HepG2 (cell line): Measurements from ENCODE around the gene ITPR1. TPM values are rescaled to one million over a fixed set of nuclear protein-coding genes. Genes with fewer than 3 reads are reported as not detected.

ENCODE experiments used
- ATAC-seq: fragments of 200-7000 bp; cut with Tn5 transposase; 3 replicates; pipeline ENCODE4 v1.9.1; 2020; ENCODE audit warnings: mild to moderate bottlenecking, moderate library complexity
- BruUV-seq: library from RNA; stranded (reverse); fragments of 400-500 nt; replicated peaks from 2 replicates; lab custom pipeline; 2021; lab: Mats Ljungman, UMichigan
- CTCF ChIA-PET: fragments of 300-600 bp; formaldehyde crosslinking; extraction: SDS; loops from one replicate; lab custom pipeline; 2021; ENCODE audit warnings: low total read pairs, inconsistent platforms, low intra/inter-chr PET ratio; lab: Yijun Ruan, JAX
- POLR2A ChIA-PET: fragments of 350-600 bp; sonication (Branson Sonifier 250); formaldehyde crosslinking; loops from one replicate; lab custom pipeline; 2020; ENCODE audit warnings: antibody characterized with exemption, inconsistent platforms; lab: Yijun Ruan, JAX
- DNase-seq: peaks from one replicate; pipeline ENCODE4 v3.0.0-alpha.2; 2015; ENCODE audit warnings: low spot score
- FAIRE-seq: peaks from 3 replicates; lab custom pipeline; 2011; peaks lifted over from hg19 to GRCh38; lab: Jason Lieb, UNC
- H2AFZ ChIP-seq: one replicate; pipeline ENCODE4 v1.6.1; 2011; ENCODE audit warnings: low read length, inconsistent platforms
- H3K27ac ChIP-seq: fragments of 300-600 bp; 3 replicates; pipeline ENCODE4 v1.8.0; 2011; ENCODE audit warnings: mixed run types, mild to moderate bottlenecking, mixed read lengths, low read length, inconsistent platforms; ENCODE audit not compliant: insufficient read depth; ENCODE audit errors: extremely low read length
- H3K27me3 ChIP-seq, 2 experiments: fragments of 200-600 bp in 1 of 2; 2 replicates in 1 of 2; 3 replicates in 1 of 2; pipeline versions ENCODE4 v1.6.0 to v1.8.0; 2011; ENCODE audit warnings: low read length in 2 of 2, mild to moderate bottlenecking in 2 of 2, moderate library complexity in 2 of 2, inconsistent platforms in 1 of 2; ENCODE audit not compliant: insufficient read depth in 2 of 2, control insufficient read depth in 1 of 2
- H3K36me3 ChIP-seq, 2 experiments: fragments of 200-600 bp in 1 of 2; replicated peaks in 1 of 2; 2 replicates in 1 of 2; 3 replicates in 1 of 2; pipeline versions ENCODE4 v1.5.1 to v1.8.0; 2011; ENCODE audit warnings: low read length in 2 of 2, inconsistent platforms in 1 of 2; ENCODE audit not compliant: insufficient read depth in 2 of 2, control insufficient read depth in 1 of 2
- H3K4me1 ChIP-seq: 2 replicates; pipeline ENCODE4 v1.5.1; 2012; ENCODE audit warnings: low read length, inconsistent platforms; ENCODE audit not compliant: insufficient read depth
- H3K4me2 ChIP-seq: 2 replicates; pipeline ENCODE4 v1.6.0; 2011; ENCODE audit warnings: low read depth, low read length, inconsistent platforms
- H3K4me3 ChIP-seq, 3 experiments: fragments of 200-600 bp in 1 of 3; sonication (generic), shearing (Covaris generic) in 1 of 3; replicated peaks in 1 of 3; 2 replicates each; pipeline ENCODE4 v1.5.1; 2011 to 2016; ENCODE audit warnings: low read length in 3 of 3, inconsistent platforms in 2 of 3, low read depth in 2 of 3, mild to moderate bottlenecking in 2 of 3, control low read depth in 1 of 3, mixed read lengths in 1 of 3; ENCODE audit not compliant: insufficient read depth in 1 of 3
- H3K79me2 ChIP-seq: one replicate; pipeline ENCODE4 v1.6.1; 2011; ENCODE audit warnings: low read length, inconsistent platforms; ENCODE audit not compliant: insufficient read depth
- H3K9ac ChIP-seq: 2 replicates; pipeline ENCODE4 v1.6.0; 2011; ENCODE audit warnings: mild to moderate bottlenecking, low read depth, low read length, inconsistent platforms; ENCODE audit not compliant: insufficient read depth
- H3K9me3 ChIP-seq: 2 replicates; pipeline ENCODE4 v1.5.1; 2012; ENCODE audit warnings: mild to moderate bottlenecking, low read length
- H4K20me1 ChIP-seq: 2 replicates; pipeline ENCODE4 v1.6.0; 2011; ENCODE audit warnings: inconsistent platforms, mild to moderate bottlenecking, low read length, moderate library complexity; ENCODE audit not compliant: insufficient read depth
- BCL3 ChIP-seq: sonication (generic); formaldehyde crosslinking; IDR thresholded peaks from 2 replicates; pipeline ENCODE4 v1.5.1; 2020; ENCODE audit warnings: mild to moderate bottlenecking, missing genetic modification reagents, moderate library complexity
- CENPX ChIP-seq: sonication (generic); formaldehyde crosslinking; IDR thresholded peaks from 2 replicates; pipeline ENCODE4 v1.9.0; 2021; ENCODE audit warnings: mild to moderate bottlenecking, missing genetic modification reagents, moderate library complexity
- FOXK2 ChIP-seq: fragments of 450-650 bp; IDR thresholded peaks from 2 replicates; pipeline ENCODE4 v1.6.1; 2016
- PREB ChIP-seq: sonication (generic); formaldehyde crosslinking; IDR thresholded peaks from 2 replicates; pipeline ENCODE4 v1.4.0; 2020; ENCODE audit warnings: missing genetic modification reagents
- U2AF2 ChIP-seq: fragments of 200-400 bp; formaldehyde crosslinking; IDR thresholded peaks from 2 replicates; pipeline ENCODE4 v1.6.1; 2017; ENCODE audit warnings: low read depth, mild to moderate bottlenecking, low read length
- ZMAT3 ChIP-seq: sonication (generic); formaldehyde crosslinking; conservative IDR thresholded peaks from 2 replicates; pipeline ENCODE4 v1.7.0; 2021; ENCODE audit warnings: missing genetic modification reagents
- ZNF205 ChIP-seq: IDR thresholded peaks from 2 replicates; pipeline ENCODE4 v1.6.1; 2018; ENCODE audit warnings: missing biosample characterization, missing genetic modification reagents
- ZNF224 ChIP-seq: sonication (generic); formaldehyde crosslinking; IDR thresholded peaks from 2 replicates; pipeline ENCODE4 v1.5.0; 2020; ENCODE audit warnings: mild to moderate bottlenecking, missing genetic modification reagents
- ZNF234 ChIP-seq: sonication (generic); formaldehyde crosslinking; conservative IDR thresholded peaks from 2 replicates; pipeline ENCODE4 v1.5.1; 2020; ENCODE audit warnings: mild to moderate bottlenecking, missing genetic modification reagents
- ZNF512 ChIP-seq: sonication (generic); formaldehyde crosslinking; IDR thresholded peaks from 2 replicates; pipeline ENCODE4 v1.4.0; 2020; ENCODE audit warnings: mild to moderate bottlenecking, missing genetic modification reagents
- ZNF543 ChIP-seq: sonication (generic); formaldehyde crosslinking; IDR thresholded peaks from 2 replicates; pipeline ENCODE4 v1.4.0; 2020; ENCODE audit warnings: mild to moderate bottlenecking, missing genetic modification reagents
- ZNF589 ChIP-seq: sonication (generic); formaldehyde crosslinking; conservative IDR thresholded peaks from 2 replicates; pipeline ENCODE4 v1.8.0; 2022; ENCODE audit warnings: mild to moderate bottlenecking, moderate library complexity, missing genetic modification reagents
- WGBS: methylation state at CpG from one replicate; pipeline ENCODE4 v1.1.6; 2017; ENCODE audit warnings: low lambda C conversion rate; 5-methylcytosine and 5-hydroxymethylcytosine counted together
- in situ Hi-C: cut with HindIII; loops from 2 replicates; pipeline ENCODE4 v1.10.0; 2017; ENCODE audit warnings: low pct_unique_long_range_greater_than_20kb; ENCODE audit not compliant: extremely low pct_ligation_motif_present
- intact Hi-C: fragments of 100-400 bp; cut with micrococcal nuclease; formaldehyde crosslinking; loops from one replicate; pipeline ENCODE4 v1.10.0; 2022; ENCODE audit not compliant: unreplicated experiment
- polyA plus RNA-seq, 8 experiments: library from polyadenylated mRNA; depleted of rRNA in 3 of 8; stranded (reverse) in 7 of 8; unstranded in 1 of 8; fragments of >200 nt; fragmentation: Illumina TruSeq in 4 of 8; extraction: Trizol in 4 of 8; gene quantifications; 2 replicates each; pipeline versions ENCODE4 v1.2.1 to v1.2.3, GENCODE V29; 2011 to 2016; ENCODE audit warnings: low read depth in 4 of 8, missing spikeins in 1 of 8, mixed read lengths in 1 of 8; ENCODE audit not compliant: insufficient read depth in 1 of 8
- total RNA-seq, 5 experiments: library from RNA; depleted of rRNA; stranded (reverse); fragments of >200 nt; fragmentation: Illumina TruSeq; extraction: Trizol; gene quantifications; 2 replicates each; pipeline ENCODE4 v1.2.3, GENCODE V29; 2016; ENCODE audit warnings: low read depth in 1 of 5
- TF ChIP-seq, protein P1 (sequence below): sonication (generic); formaldehyde crosslinking; conservative IDR thresholded peaks from 2 replicates; pipeline ENCODE4 v1.8.0; 2022; ENCODE audit warnings: low read depth, missing genetic modification reagents

ITPR1 gene
- total and polyA plus RNA-seq, 2 of the 13 experiments (the other 11 are each of a cell fraction or from before 2014, with no cell fraction given), result 10.0 to 11.4 TPM

DNA sequence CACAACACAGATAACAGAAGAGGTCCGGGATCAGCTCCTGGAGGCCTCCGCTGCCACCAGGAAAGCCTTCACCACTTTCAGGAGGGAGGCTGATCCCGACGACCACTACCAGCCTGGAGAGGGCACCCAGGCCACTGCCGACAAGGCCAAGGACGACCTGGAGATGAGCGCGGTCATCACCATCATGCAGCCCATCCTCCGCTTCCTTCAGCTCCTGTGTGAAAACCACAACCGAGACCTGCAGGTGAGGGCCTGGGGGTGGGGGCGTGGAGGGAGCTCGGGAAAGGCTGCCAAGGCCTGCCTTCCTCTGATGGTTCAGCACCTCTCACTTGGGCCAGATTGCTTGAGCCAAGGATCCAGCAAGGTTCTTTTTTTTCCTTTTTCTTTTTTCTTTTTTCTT is 275.4 kb downstream of the ITPR1 start:
- Histone ChIP-seq H3K36me3 (0 out of 5 replicates have a peak, but pooled peaks cover under 1 to 2% of the 10 kb centered on the region in 2 experiments), H3K27me3 (no peaks in the 10 kb centered on the region), H3K9me3 (peaks cover 6% of the 10 kb centered on the region; the same call in 1 of the 2 replicates), H3K4me3 (no peak overlapping the region), H2AFZ (no peak overlapping the region), H4K20me1 (no peaks in the 10 kb centered on the region), H3K9ac (no peak overlapping the region), H3K79me2 (no peaks in the 10 kb centered on the region), H3K27ac (no peak overlapping the region), H3K4me1 (no peaks in the 10 kb centered on the region), H3K4me2 (no peak overlapping the region)
- ChIA-PET CTCF (no interaction called here), POLR2A (no interaction called here)
- ATAC-seq (no peak), FAIRE-seq (no peak), DNase-seq (no peak)
- in situ Hi-C loops, result no loop called here
- 95% methylated on average over 12 of the region's 12 CpGs for WGBS
- intact Hi-C loops, result no loop called here
- no peak for TF ChIP-seq ZNF543 (CRISPR knock-in tag)
- TF ChIP-seq ZNF589 (CRISPR knock-in tag), result no peak
- no peak for TF ChIP-seq ZMAT3
- no peak for TF ChIP-seq ZNF234
- no peak for TF ChIP-seq ZNF224 (CRISPR knock-in tag)
- TF ChIP-seq, protein P1, sequence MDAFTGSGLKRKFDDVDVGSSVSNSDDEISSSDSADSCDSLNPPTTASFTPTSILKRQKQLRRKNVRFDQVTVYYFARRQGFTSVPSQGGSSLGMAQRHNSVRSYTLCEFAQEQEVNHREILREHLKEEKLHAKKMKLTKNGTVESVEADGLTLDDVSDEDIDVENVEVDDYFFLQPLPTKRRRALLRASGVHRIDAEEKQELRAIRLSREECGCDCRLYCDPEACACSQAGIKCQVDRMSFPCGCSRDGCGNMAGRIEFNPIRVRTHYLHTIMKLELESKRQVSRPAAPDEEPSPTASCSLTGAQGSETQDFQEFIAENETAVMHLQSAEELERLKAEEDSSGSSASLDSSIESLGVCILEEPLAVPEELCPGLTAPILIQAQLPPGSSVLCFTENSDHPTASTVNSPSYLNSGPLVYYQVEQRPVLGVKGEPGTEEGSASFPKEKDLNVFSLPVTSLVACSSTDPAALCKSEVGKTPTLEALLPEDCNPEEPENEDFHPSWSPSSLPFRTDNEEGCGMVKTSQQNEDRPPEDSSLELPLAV (CRISPR knock-in tag), result no peak
- no peak for TF ChIP-seq ZNF205 (CRISPR knock-in tag)
- BruUV-seq, result no TSS peak

GRCh38 chr3:4770561-4770960 is 277.4 kb downstream of the ITPR1 start:
- Histone ChIP-seq H3K9me3 (peaks cover 6% of the 10 kb centered on the region; the same call in 1 of the 2 replicates), H3K27ac (no peak overlapping the region), H3K4me1 (no peaks in the 10 kb centered on the region), H3K4me3 (no peak overlapping the region), H2AFZ (no peak overlapping the region), H3K36me3 (peaks cover 0 to 7% of the 10 kb centered on the region in 2 experiments; a peak in 3 of 5 replicates), H4K20me1 (no peaks in the 10 kb centered on the region), H3K4me2 (no peak overlapping the region), H3K9ac (no peak overlapping the region), H3K79me2 (no peaks in the 10 kb centered on the region), H3K27me3 (no peaks in the 10 kb centered on the region)
- no TSS peak for BruUV-seq
- no peak for ATAC-seq
- in situ Hi-C loops, result no loop called here
- FAIRE-seq, result no peak
- CTCF ChIA-PET, result no interaction called here
- 96% methylated on average over 5 of the region's 5 CpGs for WGBS
- intact Hi-C loops, result no loop called here
- POLR2A ChIA-PET, result no interaction called here
- no peak for DNase-seq
- no peak for TF ChIP-seq ZNF512 (CRISPR knock-in tag)
- TF ChIP-seq BCL3, result no peak
- no peak for TF ChIP-seq U2AF2
- no peak for TF ChIP-seq PREB
- TF ChIP-seq CENPX (CRISPR knock-in tag), result no peak
- no peak for TF ChIP-seq FOXK2
